IMR-90 (cell line): ENCODE data around the gene IL2RG.

ENCODE experiments used
- BHLHE40 ChIP-seq: fragments of 150-350 bp; IDR thresholded peaks from 2 replicates; pipeline ENCODE4 v1.6.1; 2016; ENCODE audit warnings: mild to moderate bottlenecking, low read depth, low read length
- CEBPB ChIP-seq: IDR thresholded peaks from 2 replicates; pipeline ENCODE4 v1.6.1; 2012; ENCODE audit warnings: low read depth, low read length, improper control_type of control experiment
- CHD1 ChIP-seq: IDR thresholded peaks from 2 replicates; pipeline ENCODE4 v1.6.1; 2012; ENCODE audit warnings: low read depth, low read length, improper control_type of control experiment
- CTCF ChIP-seq: conservative IDR thresholded peaks from 2 replicates; pipeline ENCODE4 v1.5.1; 2012; ENCODE audit warnings: mild to moderate bottlenecking, low read depth, low read length, improper control_type of control experiment
- FOS ChIP-seq: fragments of 150-350 bp; IDR thresholded peaks from 2 replicates; pipeline ENCODE4 v1.6.1; 2016; ENCODE audit warnings: low read depth, low read length
- MAFK ChIP-seq: IDR thresholded peaks from 2 replicates; pipeline ENCODE4 v1.6.1; 2012; ENCODE audit warnings: low read depth, low read length, improper control_type of control experiment
- MAZ ChIP-seq: IDR thresholded peaks from 2 replicates; pipeline ENCODE4 v1.6.1; 2012; ENCODE audit warnings: low read depth, mild to moderate bottlenecking, low read length, improper control_type of control experiment, moderate library complexity, borderline replicate concordance
- MXI1 ChIP-seq: IDR thresholded peaks from 2 replicates; pipeline ENCODE4 v1.6.1; 2012; ENCODE audit warnings: low read depth, mild to moderate bottlenecking, low read length, moderate library complexity, borderline replicate concordance
- NFE2L2 ChIP-seq: fragments of 150-350 bp; IDR thresholded peaks from 2 replicates; pipeline ENCODE4 v1.6.1; 2016; ENCODE audit warnings: low read depth, mild to moderate bottlenecking, low read length
- POLR2A ChIP-seq: IDR thresholded peaks from 2 replicates; pipeline ENCODE4 v1.6.1; 2012; ENCODE audit warnings: mild to moderate bottlenecking, low read depth, low read length
- RAD21 ChIP-seq: IDR thresholded peaks from 2 replicates; pipeline ENCODE4 v1.6.1; 2012; ENCODE audit warnings: low read length, improper control_type of control experiment
- RFX5 ChIP-seq: IDR thresholded peaks from 2 replicates; pipeline ENCODE4 v1.8.0; 2012; ENCODE audit warnings: low read depth, mild to moderate bottlenecking, low read length, moderate library complexity
- USF2 ChIP-seq: fragments of 150-350 bp; IDR thresholded peaks from 2 replicates; pipeline ENCODE4 v1.6.1; 2017; ENCODE audit warnings: mild to moderate bottlenecking, antibody characterized with exemption, low read length, low read depth

- TF ChIP-seq POLR2A = no peak
- no peak for TF ChIP-seq NFE2L2
- peak; percentile 71 for TF ChIP-seq CTCF
- no peak for TF ChIP-seq BHLHE40
- TF ChIP-seq RAD21 = peak; percentile 62
- TF ChIP-seq FOS = no peak
- no peak for TF ChIP-seq USF2
- TF ChIP-seq MXI1 = no peak
- no peak for TF ChIP-seq CEBPB
- TF ChIP-seq RFX5 = no peak
- TF ChIP-seq MAZ = no peak
- TF ChIP-seq CHD1 = no peak
- no peak for TF ChIP-seq MAFK
Observed at GRCh38 chrX:71128915-71129765, 17.8 kb upstream of the IL2RG start.
